ENCODE measurements around the gene FBXO44.

Gene FBXO44

DNA sequence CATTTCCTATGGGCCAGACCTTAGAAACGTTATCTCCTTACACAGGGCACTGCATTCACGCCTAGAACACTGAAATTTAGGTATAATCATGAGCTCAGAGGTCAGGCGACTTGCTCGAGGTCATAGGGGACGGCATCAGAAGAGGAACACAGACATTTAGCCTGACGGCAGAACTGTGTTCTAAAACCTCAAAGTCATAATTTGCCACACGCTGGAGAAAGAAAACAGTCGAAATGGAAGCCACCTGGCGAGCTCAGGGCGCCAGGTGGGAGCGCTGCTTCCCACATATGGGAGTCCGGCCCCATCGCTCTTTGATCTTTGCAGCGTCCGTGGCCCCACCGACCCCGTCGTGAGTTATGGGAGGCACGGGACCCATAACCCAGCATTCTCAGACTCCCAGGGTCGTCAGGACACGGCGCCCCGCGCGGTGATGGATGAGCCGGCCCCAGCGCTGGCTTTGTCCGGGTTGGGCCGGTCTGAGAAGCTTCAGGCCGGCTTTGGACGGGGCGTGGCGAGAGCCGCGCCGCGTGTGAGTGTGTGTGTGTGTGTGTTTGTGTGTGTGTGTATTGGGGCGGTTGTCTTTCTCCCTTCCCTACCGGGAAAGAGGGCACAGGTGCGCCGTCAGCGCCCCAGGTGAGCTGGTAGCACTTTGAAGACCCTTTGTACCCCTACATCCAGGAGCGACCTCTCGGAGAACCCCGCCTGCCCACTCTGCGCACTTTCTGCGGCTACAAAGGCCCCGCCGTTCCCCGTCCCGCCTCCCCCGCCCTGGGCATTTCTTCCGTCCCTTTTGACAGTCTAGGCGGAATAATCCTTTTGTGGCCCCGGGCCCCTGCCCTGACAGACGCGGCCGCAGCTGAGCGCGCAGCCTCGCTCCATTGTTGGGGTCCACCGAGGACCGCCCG is 36.0 kb downstream of the FBXO44 start:
- DNase-seq (ENCODE audit: low spot score): no peak

DNA sequence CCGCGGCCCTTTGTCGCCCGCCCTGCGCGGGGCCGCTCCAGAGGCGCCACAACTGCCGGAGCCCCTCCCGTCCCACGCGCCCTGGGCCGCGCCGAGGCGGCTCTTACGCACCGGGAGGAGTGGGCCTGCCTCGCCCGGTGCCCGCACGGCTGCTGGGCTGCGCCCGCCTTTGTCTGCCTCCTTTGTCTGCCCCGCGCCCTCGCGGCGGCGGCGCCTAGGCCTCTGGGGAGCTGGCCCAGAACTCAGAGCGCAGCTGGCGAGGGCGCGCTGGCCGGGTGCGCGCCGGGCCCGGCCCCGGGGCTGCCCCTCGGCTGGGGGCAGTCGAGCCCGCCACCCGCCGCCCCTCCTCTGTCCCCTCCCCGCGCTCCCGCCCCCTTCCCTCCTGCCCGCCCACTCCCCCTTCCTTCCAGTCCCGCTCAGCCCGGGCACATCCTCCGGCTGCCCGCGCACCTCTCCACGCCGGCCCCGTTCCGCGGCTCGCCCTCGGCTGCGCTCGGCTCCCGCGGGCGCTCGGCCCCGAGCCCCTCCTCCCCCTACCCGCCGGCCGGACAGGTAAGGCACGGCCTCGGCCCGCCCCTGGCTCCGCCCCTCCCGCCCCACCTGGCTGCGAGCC is 36.7 kb downstream of the FBXO44 start, which contains the start of gene DRAXIN:
Gene DRAXIN (plus strand): TSS at position 409 of the 613 bp plus-strand sequence. CDS start 14,549 bp downstream, outside the sequence.
- DNase-seq (ENCODE audit: low spot score): no peak

DNA sequence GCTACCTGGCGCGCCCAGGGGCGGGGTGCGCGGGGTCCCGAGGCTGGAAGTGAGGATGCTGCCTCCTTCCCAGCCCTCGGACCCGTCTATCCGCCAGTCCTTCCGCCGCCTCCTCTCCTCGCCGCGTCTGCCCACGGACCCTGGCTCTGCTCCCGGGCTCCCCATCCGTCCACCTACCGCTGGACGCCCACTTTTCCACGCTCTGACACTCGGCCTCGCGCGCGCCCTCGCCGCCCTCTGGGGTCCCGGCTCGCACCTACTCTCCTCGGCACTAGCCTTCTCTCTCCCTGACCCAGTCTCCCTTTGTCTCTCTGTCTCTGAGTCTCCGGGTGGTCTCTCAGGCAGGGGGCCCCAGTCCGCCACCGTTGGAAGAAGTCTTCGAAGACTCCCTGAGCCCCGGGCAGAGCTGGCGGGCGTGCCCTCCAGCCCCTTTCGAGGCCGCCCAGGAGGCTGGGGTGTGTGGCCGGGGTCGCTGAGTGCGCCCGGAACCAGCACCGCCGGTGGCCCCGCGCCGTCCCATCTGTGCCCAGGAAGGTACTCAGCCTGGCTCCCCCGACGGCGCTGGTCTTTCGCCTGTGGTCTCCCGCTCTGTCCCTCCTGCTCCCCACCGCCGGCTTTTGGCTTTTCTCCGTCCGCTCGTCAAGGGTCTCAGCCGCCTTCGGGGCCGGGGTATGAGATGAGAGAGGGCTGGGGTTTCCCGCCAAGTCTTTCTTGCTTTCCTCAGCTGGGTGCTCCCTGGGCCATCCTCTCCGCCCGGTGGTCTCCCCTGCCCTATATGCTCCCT is 37.4 kb downstream of the FBXO44 start:
- DNase-seq (ENCODE audit: low spot score): no peak

DNA sequence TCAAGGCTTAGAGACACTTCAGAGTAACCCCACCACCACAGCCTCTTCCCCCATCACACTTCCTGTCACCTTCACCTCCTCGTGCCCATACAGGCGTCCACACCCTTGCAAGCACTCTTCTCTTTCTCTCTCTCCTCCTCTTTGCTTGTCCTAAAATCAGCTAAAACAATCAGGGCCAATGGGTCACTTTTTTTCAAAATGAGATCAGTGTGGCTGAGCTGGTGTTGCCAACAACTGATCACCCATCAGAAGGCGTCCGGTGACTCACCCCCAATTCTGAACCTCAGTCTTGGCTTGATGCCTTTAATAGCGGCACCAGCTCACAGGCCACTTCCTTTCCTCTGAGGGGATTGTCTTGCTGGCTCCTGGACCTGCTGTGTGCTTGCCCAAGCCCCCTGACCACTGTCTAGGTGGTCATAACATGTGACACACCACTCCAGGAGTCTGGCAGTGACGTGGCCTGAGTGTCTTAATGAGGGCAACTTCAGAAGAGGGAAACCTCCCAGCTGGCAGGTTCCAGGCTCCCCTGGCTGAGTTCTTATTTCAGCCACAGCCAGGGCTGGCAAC is 38.4 kb downstream of the FBXO44 start:
- DNase-seq (ENCODE audit: low spot score): peak; percentile 90

DNA sequence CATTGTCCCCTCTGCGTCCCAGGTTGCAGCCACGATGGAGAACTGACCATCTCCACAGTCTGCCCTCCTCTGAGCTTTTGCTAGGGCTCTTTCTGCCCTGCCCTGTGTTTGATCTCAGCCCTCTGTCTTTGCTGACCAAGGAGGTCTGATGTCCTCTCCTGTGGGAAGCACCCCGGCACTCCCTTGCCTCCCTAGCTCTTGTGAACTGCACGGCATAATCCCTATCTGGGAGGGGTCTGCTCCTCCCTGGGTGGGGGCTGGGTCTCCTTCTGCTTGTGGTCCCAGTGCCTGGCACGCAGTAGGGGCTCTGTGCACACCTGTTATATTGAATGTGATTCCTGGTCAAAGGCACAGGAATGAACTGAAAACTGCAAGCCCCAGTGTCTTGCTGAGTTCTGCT is 39.2 kb downstream of the FBXO44 start:
- no peak for DNase-seq (ENCODE audit: low spot score)

DNA sequence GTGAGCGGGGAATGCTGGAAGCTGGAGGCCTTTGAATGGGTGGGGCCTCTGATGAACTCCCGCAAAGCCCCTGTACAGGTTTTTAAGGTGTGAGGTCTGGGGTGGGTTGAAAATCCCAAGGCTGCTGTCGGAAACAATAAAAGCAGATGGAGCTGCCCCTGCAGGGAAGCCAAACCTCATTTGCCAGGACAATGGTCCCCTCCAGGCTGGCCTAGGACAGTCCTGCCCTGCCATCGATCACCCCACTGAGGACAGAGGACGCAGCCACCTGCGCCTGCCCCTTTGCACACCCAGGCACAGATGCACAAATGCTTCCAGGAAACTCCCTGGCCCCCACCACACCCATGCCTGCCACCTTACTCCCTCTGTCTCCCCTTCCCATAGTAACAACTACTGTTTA is 41.2 kb downstream of the FBXO44 start:
- no peak for DNase-seq (ENCODE audit: low spot score)

DNA sequence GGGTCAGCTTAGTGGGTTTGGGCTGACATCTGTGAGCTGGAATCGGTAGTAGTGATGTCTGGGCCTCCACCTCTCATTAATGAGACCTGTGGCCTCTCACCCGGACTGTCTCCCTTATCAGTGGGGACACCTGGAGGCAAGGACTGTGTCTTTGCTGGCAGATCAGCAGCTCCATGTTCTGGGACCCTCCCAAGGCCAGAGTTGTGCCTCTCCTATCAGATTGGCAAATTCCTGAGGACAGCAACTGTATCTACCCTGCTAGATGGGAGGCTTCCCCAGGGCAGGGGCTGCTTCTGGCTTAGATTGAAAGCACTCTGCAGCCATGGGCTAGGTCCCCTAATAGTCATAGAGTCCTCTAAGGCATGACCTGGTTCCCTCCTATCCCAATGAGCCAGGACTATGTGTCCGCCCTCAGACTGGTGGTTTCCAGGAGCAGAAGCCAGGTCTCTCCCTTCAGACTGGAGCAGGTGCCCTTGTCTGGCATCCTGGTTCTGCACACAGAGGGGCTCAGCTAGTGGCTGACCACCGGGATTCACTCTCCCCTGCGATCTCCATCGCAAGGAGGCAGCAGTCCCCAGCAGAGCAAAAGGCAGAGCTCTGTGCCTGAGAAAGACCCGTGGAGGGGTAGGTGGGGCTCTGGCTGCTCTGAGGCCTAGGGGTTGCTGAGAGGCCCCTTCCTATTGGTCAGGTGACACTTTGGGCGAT is 42.7 kb downstream of the FBXO44 start:
- no peak for DNase-seq (ENCODE audit: low spot score)

DNA sequence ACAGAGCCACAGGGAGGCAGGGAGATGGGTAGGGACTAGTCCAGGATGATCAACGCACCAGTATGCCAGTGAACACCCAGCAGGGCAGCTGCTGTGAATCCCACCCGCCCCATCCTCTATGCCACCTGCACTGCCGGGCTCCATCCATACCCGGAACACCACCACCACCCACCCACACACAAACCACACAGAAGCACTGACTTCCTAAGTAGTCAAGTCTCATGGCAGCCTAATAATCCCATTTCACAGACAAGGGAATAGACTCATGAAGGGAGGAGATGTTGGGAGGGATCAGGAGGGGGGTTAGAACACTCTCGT is 43.2 kb downstream of the FBXO44 start:
- DNase-seq (ENCODE audit: low spot score): no peak

DNA sequence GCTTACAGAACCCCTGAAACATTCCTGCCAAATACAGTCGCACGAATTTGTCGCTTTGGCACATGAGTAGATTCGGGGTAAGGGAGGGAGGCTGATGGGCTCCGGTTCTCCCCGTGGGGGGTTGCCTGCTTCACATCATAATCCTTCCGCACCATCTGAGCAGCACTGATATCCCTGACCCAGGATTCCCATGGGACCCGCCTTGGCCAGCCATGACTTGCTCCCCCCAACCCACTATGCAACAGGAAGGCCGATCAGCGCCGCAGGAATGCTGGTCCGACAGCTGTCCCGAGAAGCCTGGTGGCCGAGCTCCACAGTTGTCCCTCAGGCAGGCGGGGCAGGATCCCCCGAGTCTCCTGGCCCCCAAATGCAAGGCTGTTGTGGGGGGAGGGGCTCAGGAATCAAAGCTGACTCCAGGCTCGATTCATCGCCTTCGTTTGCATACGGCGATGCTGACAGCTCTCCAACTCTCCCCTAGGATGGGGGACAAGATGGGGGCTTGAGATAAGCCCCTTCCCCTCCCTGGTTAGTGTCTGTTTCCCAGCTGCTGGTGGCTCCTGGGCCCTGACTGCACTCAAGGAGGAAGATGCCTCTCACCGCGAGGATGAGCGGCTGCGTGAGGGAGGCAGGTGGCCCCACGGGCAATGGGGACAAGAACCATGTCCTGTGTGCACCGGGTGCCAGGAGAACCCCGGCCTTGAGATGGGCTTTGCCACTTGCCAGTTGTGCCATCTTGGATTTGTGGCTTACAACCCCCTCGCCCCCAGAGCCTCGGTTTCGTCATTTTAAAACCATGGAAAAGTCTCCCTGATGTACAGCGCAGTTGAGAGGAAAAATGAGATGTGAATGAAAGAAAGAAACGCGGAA is 46.2 kb downstream of the FBXO44 start:
- DNase-seq (ENCODE audit: low spot score): no peak

DNA sequence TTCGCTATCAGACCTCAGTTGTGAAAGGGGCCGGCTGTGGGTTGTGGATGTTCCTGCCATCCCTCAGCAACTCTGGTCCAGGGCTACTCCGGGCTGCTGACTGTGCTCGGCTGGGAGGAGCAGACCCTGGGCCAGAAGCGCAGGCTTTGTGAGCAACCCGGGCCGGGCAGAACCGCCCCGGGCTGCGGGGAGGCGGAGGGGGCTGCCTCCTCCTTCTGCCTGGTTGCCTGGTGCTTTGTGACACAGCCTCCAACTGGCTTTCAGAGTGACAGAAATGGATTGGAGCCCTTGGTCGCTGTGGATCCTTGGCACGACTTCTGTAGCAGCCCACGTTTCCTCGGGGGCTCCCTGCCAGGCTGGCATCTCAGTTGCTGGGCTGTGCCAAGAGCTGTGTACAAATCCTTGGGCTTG is 46.9 kb downstream of the FBXO44 start:
- no peak for DNase-seq (ENCODE audit: low spot score)

DNA sequence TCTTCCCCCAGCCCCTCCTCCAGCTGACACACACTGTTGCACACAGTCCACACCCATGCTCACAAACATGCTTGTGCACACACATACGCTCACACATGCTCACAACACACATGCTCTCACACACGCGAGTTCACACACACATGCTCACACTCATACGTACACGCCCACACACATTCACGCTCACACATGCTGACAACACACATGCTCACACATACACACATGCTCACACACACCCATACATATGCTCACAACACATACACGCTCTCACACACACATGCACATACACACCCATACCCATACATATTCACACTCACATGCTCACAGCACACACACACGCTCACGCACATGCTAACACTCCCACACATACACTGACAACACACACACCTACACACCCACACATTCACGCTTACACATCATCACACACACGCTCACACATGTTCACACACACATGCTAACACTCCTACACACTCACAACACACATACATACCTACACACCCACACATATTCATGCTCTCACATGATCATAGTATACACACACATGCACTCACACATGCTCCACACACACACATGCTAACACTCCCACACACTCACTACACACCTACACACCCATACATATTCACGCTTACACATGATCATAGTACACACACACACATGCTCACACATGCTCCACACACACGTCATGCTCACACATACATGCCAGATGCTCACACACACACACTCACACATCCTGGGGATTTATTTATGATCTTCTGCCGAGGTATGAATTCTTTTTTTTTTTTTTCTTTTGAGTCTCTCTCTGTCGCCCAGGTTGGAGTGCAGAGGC is 47.5 kb downstream of the FBXO44 start:
- DNase-seq (ENCODE audit: low spot score): no peak

DNA sequence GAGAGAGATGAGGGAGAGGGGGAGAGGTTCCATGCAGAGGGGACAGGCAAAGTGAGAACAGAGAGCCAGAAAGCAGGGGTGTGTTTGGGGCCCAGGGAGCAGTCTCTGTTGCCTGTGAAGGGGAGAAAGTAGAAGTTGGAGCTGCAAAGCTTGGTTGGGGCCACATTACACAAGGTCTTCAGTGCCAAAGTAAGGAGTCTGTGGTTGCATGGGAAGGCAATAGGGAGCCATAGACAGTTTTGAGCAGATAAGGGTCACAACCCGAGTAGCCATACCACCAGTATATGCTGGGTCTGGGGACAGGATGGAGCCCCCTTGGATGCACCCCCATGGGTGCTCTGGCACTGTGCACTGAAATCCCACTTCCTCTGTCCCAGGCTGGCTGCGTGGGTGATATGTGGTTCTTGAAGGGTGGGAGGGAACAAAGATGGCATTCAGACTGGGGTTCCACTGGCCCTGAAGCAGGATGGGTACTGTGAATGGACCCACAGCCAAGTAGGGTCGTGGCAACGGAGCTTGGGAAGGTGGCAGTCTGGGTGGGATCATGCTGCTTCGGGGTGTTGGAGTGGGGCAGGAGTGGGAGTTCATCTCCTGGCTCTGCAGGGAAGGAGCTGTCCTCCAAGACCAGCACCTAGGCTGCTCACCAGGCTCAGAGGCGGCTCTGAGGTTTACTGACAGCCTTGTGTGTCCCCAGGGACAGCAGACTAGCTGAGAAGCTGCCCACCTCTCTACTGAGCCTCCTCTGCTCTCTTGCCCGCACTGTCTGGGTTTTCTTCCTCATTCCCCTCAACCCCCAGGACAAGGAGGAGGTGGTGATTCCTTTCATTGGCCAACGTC is 48.9 kb downstream of the FBXO44 start:
- no peak for DNase-seq (ENCODE audit: low spot score)

DNA sequence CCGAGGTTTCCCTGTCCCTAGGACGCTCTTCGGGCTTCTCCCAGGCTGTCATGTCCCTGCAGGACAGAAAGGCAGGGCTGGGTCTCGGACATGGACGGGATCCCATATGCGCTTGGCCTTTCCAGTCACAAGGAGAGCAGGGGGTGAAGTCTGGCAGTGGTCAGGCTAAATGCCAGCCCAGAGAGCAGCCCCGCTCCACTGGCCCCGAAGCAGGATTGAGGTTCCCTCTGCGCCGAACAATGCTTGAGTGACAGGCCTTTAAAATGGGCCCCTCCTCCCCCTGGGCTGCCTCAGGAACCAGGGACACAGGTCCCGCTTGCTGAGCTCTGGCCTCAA is 49.5 kb downstream of the FBXO44 start:
- DNase-seq (ENCODE audit: low spot score): no peak

DNA sequence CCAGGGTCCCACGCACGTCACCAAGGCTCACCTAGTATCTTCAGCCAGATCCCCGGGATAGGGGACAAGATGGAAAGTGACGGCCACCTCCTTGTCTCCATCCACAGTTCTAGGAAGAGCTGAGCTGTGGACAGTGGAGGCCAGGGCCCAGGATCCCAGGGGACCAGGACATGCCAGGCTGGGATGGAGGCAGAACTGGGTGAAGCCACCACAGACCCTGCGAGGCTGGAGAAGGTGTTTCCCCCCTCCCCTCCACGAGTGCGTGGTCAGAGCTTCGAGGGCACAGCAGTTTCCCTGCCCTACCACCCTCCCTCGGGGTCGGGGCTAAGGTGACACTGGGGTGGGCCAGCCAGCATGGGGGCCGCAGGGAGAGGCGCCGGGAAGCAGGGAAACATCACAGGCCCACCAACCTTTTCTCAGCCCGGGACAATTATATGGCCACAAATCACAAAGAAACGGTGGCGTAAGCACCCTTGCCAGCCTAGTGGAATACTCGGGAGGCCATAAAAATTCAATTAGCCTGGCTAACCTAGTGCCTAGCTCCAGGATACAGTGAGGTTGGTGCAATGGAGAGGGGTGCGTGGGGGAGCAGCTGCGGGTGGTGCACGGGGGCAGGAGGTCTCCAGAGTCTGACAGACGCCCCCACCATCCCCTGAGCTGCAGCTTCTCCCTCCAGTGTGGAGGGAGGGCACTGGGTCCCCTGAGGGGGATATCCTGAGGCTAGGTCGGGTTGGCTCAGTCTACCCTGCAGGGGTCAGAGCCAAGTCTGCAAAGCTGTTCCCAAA is 50.2 kb downstream of the FBXO44 start:
- DNase-seq (ENCODE audit: low spot score): no peak

DNA sequence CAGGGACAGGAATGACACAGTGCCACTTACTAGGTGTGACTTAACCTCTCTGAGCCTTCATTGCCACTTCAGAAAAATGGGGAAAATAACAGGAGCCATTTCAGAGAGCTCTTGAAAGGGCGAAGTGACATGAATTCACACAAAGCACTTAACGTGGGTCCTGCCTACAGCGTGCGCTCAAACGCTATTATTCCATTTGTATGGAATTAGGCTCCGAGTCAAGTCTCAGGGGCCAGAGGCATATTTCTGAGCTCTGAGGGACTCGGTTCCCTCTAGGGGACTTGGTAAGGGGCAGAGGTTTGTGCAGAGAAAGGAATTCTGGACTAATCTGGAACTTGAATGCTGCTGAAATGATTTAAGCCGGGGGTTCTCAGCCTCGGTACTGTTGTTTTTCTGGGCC is 50.9 kb downstream of the FBXO44 start:
- no peak for DNase-seq (ENCODE audit: low spot score)

DNA sequence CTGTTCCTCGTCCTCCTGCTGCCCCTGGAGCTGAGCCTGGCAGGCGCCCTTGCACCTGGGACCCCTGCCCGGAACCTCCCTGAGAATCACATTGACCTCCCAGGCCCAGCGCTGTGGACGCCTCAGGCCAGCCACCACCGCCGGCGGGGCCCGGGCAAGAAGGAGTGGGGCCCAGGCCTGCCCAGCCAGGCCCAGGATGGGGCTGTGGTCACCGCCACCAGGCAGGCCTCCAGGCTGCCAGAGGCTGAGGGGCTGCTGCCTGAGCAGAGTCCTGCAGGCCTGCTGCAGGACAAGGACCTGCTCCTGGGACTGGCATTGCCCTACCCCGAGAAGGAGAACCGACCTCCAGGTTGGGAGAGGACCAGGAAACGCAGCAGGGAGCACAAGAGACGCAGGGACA is 51.6 kb downstream of the FBXO44 start:
- DNase-seq (ENCODE audit: low spot score): no peak

DNA sequence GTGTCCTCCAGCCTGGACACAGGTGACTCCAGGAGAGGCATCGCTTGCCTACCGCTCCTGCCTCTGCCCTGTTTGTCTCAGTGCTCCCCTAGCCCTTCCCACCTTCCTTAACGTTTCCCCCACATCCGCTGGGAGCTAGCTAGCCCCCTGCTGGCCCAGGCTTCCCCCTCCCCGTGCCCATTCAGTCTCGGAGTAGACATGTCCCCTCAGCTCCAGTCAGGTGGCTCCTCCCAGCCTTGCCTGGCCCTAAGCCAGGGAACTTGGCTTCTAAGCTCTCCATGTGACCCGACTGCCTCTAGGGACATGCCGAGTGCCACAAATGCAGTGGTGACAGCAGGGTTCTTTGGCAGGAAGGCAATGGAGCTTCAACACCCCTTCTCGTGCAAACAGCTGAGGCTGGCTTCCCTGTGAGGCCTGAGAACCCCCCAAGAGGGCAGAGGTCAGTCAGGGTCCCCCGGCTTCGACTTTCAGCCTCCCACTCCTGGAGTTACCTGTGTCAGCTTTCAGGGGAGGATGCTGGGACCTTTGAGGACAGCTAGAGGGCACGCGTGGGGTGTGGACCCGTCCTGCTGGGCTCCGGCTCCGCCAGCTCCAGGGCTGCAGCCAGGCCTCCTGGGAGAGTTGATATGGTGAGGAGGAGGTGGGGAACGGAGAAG is 53.1 kb downstream of the FBXO44 start:
- peak; percentile 23 for DNase-seq (ENCODE audit: low spot score)

Measured in kidney tubule cell (primary cell).